ENCODE results near the gene RNASET2. TPM values are rescaled to one million over a fixed set of nuclear protein-coding genes. Genes with fewer than 3 reads are reported as not detected.
"Not testable (repeated sequence)": the region's sequence is repeated elsewhere in the genome, so short reads cannot be mapped to it uniquely, and the experiment has no call there.

The RNASET2 gene
- total RNA-seq, 1 donor = 178 TPM

DNA sequence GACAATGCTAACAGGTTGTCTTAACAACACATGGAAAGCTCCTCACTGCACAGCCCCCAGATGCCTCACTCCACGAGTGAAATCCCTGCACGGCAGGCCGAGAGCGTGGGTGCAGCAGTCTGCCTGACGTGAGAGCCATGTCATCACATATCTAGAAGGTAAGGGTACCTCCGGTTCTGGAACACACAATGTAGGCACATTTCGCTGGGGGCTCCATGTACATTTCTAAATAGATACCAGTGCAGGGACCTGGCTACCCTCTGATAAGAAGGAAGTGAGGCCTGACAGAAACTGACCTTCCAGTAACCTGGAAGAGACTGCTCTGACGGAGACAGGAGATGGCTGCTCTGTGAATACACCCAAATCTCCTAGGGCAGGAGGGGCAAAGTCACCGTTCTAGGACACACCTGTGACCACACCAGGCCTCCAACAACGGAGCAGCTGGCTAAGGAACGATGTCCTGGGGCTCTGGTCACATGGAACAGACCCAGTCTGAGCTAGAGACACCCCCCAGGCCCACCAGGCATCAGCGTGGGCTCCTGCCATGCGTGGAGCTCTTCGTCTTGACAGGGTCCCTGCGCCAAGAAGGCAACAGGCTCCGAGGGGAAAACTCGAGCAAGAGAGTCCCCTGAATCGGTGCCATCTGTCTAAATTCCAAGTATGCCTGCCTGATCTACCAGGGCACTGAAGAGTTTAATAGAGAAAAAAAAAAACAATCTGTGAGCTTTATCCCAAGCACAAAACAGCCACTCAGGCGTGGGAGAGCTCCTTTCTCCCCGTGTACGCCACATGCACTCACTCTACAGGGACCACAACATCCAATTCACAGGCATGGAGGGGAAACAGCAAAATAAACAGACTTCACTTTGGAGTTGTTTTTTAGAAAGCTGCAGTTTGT lies 27.5 kb downstream of the RNASET2 start:
- Histone ChIP-seq H3K4me3 (ENCODE audit: low read length) (no peak overlapping the region), H3K9me3 (ENCODE audit: low read depth, low read length) (no peaks in the 10 kb centered on the region), H3K4me1 (ENCODE audit: insufficient read depth, low read length) (peaks cover 11% of the 10 kb centered on the region), H3K27me3 (ENCODE audit: insufficient read depth, low read length) (no peaks in the 10 kb centered on the region)

GRCh38 chr6:166927935-166928643 lies 28.3 kb downstream of the RNASET2 start:
- Histone ChIP-seq H3K4me1 (ENCODE audit: insufficient read depth, low read length) (peaks cover 11% of the 10 kb centered on the region), H3K9me3 (ENCODE audit: low read depth, low read length) (no peaks in the 10 kb centered on the region), H3K4me3 (ENCODE audit: low read length) (no peak overlapping the region), H3K27me3 (ENCODE audit: insufficient read depth, low read length) (no peaks in the 10 kb centered on the region)

- H3K4me1 ChIP-seq (ENCODE audit: insufficient read depth, low read length) = peaks cover 11% of the 10 kb centered on the region
- no peaks in the 10 kb centered on the region for H3K9me3 ChIP-seq (ENCODE audit: low read depth, low read length)
- H3K27me3 ChIP-seq (ENCODE audit: insufficient read depth, low read length) = no peaks in the 10 kb centered on the region
- no peak overlapping the region for H3K4me3 ChIP-seq (ENCODE audit: low read length)
These were observed 29.0 kb downstream of the RNASET2 start for GRCh38 chr6:166927240-166927934.

DNA sequence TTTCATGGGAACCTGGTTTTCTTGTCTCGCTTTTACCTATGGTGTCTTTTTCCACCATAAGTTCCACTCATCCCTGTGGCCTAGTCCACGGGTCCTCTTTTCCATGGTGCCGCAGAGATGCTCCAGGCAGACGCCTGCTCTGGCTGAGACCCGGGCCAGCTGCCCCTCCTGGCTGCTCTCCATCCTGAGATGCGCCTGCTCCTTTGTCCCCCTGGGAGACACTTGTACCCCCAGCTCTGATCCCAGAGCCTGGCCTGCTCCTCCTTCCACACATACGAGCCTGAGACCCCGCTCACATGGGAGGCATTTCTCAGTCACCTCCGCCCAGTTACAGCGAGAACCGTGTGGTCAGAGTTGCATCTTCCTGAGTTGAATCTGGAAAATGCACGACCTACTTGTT lies 29.6 kb downstream of the RNASET2 start:
- Histone ChIP-seq H3K4me1 (ENCODE audit: insufficient read depth, low read length) (peaks cover 9% of the 10 kb centered on the region), H3K9me3 (ENCODE audit: low read depth, low read length) (no peaks in the 10 kb centered on the region), H3K4me3 (ENCODE audit: low read length) (no peak overlapping the region), H3K27me3 (ENCODE audit: insufficient read depth, low read length) (no peaks in the 10 kb centered on the region)

DNA sequence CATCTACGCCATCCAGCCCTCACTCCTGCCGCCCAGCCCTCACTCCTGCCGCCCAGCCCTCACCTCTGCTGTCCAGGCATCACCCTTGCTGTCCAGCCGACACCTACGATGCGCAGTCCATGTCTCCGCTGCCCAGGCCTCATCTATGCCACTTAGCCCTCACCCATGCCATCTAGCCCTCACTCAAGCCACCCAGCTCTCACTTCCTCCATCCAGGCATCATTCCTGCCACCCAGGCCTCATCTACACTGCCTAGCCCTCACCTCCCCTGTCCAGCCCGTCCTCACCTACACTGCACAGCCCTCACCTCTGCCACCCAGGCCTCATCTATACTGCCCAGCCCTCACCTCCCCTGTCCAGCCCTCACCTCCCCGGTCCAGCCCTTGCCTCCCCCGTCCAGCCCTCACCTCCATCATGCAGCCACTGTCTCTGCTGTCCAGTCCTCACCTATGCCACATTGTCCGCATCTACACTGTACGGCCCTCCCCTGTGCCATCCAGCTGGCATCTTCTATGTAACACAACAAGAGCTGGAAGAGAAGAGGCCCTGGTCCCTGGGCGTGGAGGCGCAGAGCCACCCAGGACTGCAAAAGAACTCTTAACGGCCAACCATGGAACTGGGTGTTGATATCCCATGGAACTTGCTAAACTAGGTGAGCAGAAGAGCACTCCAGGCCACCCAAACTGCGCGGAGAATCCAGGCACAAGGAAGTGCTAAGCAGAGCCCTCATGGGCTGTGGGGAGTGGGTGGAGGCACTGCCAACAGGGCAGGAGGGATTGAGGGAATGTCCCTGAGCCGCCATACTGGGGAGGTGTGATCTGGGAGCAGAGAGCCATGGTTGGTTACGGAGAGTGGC lies 31.0 kb downstream of the RNASET2 start:
- no peak overlapping the region for H3K4me3 ChIP-seq (ENCODE audit: low read length)
- no peaks in the 10 kb centered on the region for H3K9me3 ChIP-seq (ENCODE audit: low read depth, low read length)
- no peaks in the 10 kb centered on the region for H3K27me3 ChIP-seq (ENCODE audit: insufficient read depth, low read length)
- H3K4me1 ChIP-seq (ENCODE audit: insufficient read depth, low read length) = peaks cover 3% of the 10 kb centered on the region

DNA sequence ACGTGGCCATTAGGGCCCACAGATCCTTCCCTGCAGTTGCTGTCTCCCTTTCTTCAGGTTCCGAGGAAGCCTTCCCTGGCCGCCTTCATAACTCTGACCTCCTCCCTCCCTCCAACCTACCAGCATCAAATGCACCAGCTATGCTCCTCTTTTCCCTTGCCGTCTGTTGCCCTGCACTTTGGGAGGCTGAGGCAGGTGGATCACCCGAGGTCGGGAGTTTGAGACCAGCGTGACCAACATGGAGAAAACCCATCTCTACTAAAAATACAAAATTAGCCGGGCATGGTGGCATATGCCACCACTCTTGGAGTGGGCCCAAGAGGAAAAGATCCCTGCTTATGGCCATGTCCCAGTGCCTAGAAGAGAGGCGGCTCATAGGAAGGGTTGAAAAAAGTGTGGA lies 31.8 kb downstream of the RNASET2 start:
- H3K27me3 ChIP-seq (ENCODE audit: insufficient read depth, low read length) = no peaks in the 10 kb centered on the region
- no peaks in the 10 kb centered on the region for H3K9me3 ChIP-seq (ENCODE audit: low read depth, low read length)
- H3K4me1 ChIP-seq (ENCODE audit: insufficient read depth, low read length) = peaks cover 3% of the 10 kb centered on the region
- no peak overlapping the region for H3K4me3 ChIP-seq (ENCODE audit: low read length)

GRCh38 chr6:166922937-166923336 lies 33.4 kb downstream of the RNASET2 start:
- Histone ChIP-seq H3K4me3 (ENCODE audit: low read length) (no peak overlapping the region), H3K9me3 (ENCODE audit: low read depth, low read length) (no peaks in the 10 kb centered on the region), H3K4me1 (ENCODE audit: insufficient read depth, low read length) (no peaks in the 10 kb centered on the region), H3K27me3 (ENCODE audit: insufficient read depth, low read length) (no peaks in the 10 kb centered on the region)

DNA sequence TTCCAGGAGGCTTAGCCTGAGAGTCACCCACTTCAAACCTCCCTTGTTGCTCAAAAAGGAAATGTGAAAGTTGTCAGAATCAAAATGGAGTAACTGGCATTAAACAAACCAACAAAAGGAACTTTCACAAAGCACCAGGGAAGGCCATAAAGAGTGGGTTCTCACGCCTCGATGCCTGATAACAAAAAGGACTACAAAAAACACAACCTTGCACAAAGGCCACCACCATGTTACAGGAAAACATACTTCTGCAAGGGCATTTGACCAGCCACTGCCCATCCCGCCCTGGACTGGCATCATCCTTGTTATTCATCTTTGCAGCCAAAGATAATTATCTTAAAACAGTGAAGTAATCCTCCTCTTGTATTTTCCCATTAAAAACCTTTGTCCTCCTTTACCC lies 34.8 kb downstream of the RNASET2 start:
- Histone ChIP-seq H3K9me3 (ENCODE audit: low read depth, low read length) (no peaks in the 10 kb centered on the region), H3K4me1 (ENCODE audit: insufficient read depth, low read length) (no peaks in the 10 kb centered on the region), H3K27me3 (ENCODE audit: insufficient read depth, low read length) (no peaks in the 10 kb centered on the region), H3K4me3 (ENCODE audit: low read length) (no peak overlapping the region)

DNA sequence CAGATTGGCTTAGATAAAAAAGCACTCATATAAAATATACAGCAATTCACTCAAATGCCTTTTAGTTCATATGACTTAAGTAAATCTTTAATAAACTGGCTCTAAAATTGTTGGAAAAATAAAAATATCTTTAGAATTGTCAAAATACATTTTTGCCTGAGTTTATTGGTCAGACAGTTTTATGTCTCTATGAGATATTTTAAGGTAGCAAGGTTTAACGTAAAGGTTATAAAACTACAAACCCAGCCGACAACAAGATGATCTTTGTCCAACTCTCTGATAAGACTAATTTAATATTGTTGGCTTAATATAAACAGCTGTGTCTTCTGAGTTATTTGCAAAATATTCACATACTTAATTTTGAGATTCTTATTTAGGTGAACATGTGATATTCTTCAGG lies 39.5 kb downstream of the RNASET2 start:
- no peaks in the 10 kb centered on the region for H3K9me3 ChIP-seq (ENCODE audit: low read depth, low read length)
- H3K4me3 ChIP-seq (ENCODE audit: low read length) = no peak overlapping the region
- no peaks in the 10 kb centered on the region for H3K27me3 ChIP-seq (ENCODE audit: insufficient read depth, low read length)
- H3K4me1 ChIP-seq (ENCODE audit: insufficient read depth, low read length) = no peaks in the 10 kb centered on the region

DNA sequence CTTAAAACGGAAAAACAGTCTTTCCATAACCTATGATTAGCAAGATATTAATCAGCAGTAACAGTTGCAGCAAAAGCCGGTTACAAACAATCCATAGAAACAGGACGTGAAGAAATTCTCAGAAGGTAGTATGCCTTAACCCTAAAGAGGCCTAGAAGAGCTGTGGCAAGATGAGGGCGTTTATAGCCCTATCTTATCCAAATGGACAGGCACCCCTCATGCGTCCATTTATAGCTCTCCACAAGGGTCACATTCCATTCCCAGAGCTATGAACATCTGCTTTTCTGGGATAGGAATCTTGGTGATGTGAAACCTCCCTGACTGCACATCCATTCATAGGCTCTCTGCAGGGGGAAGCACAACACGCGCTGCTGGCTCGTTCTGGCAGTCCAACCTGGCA lies 40.9 kb downstream of the RNASET2 start:
- not testable (repeated sequence) for H3K4me1 ChIP-seq (ENCODE audit: insufficient read depth, low read length); H3K9me3 ChIP-seq (ENCODE audit: low read depth, low read length); H3K27me3 ChIP-seq (ENCODE audit: insufficient read depth, low read length); H3K4me3 ChIP-seq (ENCODE audit: low read length)

DNA sequence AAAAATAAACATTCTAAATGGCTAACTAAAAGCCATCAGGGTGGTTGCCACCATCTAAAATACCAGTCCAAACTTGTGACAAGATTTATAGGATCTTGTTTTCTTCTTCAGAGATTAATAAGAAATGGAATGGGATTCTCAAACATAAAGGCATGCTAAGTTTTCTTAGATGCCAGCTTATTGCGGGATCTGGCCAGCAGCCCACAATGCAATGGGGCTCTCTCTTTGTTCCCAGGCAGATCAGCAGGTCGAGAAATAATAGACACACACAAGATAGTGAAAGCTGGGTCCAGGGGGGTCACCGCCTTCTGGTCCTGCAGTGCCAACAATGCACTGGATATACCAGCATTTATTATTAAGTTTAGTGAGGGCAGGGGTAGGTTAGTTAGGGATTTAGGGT lies 41.4 kb downstream of the RNASET2 start:
- not testable (repeated sequence) for H3K4me1 ChIP-seq (ENCODE audit: insufficient read depth, low read length); H3K27me3 ChIP-seq (ENCODE audit: insufficient read depth, low read length); H3K9me3 ChIP-seq (ENCODE audit: low read depth, low read length); H3K4me3 ChIP-seq (ENCODE audit: low read length)

- no peaks in the 10 kb centered on the region for H3K27me3 ChIP-seq (ENCODE audit: insufficient read depth, low read length)
- no peak overlapping the region for H3K4me3 ChIP-seq (ENCODE audit: low read length)
- no peaks in the 10 kb centered on the region for H3K9me3 ChIP-seq (ENCODE audit: low read depth, low read length)
- peaks cover 22% of the 10 kb centered on the region for H3K4me1 ChIP-seq (ENCODE audit: insufficient read depth, low read length)
These were observed 45.1 kb downstream of the RNASET2 start for GRCh38 chr6:166911248-166911677.

- Histone ChIP-seq H3K27me3 (ENCODE audit: insufficient read depth, low read length) (no peaks in the 10 kb centered on the region), H3K4me3 (ENCODE audit: low read length) (no peak overlapping the region), H3K9me3 (ENCODE audit: low read depth, low read length) (no peaks in the 10 kb centered on the region), H3K4me1 (ENCODE audit: insufficient read depth, low read length) (peaks cover 22% of the 10 kb centered on the region)
These were observed 45.7 kb downstream of the RNASET2 start for GRCh38 chr6:166910601-166911000.

GRCh38 chr6:166908811-166909210 lies 47.5 kb downstream of the RNASET2 start:
- H3K9me3 ChIP-seq (ENCODE audit: low read depth, low read length) = no peaks in the 10 kb centered on the region
- no peak overlapping the region for H3K4me3 ChIP-seq (ENCODE audit: low read length)
- no peaks in the 10 kb centered on the region for H3K27me3 ChIP-seq (ENCODE audit: insufficient read depth, low read length)
- peaks cover 22% of the 10 kb centered on the region for H3K4me1 ChIP-seq (ENCODE audit: insufficient read depth, low read length)
